ENCODE measurements around the gene ASCL2. TPM values are rescaled to one million over a fixed set of nuclear protein-coding genes. Genes with fewer than 3 reads are reported as not detected.

ASCL2 gene
- total and polyA plus RNA-seq, 2 of the 4 experiments (the other 2 are of a cell fraction), result not detected

DNA sequence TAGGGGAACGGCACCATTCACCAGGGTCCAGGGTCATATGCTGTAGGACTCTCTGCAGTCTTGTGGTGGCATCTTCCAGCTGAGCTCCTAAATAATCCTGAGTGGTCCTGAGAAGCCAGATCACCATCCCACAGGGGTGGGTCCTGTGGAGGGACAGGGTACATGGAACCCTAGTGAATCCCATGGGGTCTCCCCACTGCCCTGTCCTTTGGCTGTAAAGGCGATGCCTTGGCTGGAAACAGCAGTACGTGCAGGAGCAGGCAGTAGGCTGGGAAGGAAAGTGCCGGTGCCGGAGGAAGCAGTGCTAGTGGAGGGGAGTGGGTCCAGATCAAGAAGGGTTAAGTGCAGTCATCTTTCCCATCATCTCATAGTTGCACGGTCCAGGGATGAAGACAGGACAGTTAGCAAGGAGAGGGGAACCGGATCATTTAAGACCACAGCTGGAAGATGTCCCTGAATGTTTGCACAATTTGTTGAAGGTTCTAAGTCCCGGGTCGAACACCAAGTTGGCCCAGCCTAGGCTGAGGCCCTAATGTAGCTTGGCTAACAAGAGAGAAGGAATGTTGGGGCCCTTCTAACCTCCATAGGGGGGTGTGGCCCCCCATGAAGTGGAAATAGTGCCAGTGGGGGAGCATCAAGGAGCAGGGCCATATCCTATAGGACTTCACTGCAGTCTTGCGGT, 49.5 kb upstream of the ASCL2 start:
- H3K27ac ChIP-seq (ENCODE audit: insufficient read depth, low read length), result no peak overlapping the region
- no peak overlapping the region for H3K23ac ChIP-seq (ENCODE audit: low read depth, low read length)
- H2BK5ac ChIP-seq (ENCODE audit: low read depth, low read length, poor library complexity, severe bottlenecking), result no peak overlapping the region
- H3K9ac ChIP-seq (ENCODE audit: low read depth, low read length), result no peak overlapping the region
- no peak overlapping the region for H4K91ac ChIP-seq (ENCODE audit: insufficient read depth, low read depth, low read length)
- no peaks in the 10 kb centered on the region for H3K36me3 ChIP-seq (ENCODE audit: control insufficient read depth, insufficient read depth, low read length)
- 29% methylated on average over 3 of the region's 10 CpGs; no CpG with 5 or more reads in 1 of the 2 experiments for WGBS, 2 experiments (ENCODE audit: extremely low coverage in 2 of 2, insufficient read length in 1 of 2)
- DNase-seq, result no peak
- H4K5ac ChIP-seq (ENCODE audit: low read depth, low read length), result no peak overlapping the region
- intact Hi-C loops (cut with micrococcal nuclease), result no loop called here
- no peak overlapping the region for H3K56ac ChIP-seq (ENCODE audit: extremely low read depth, insufficient read depth, low read length)
- H3K27me3 ChIP-seq (ENCODE audit: control insufficient read depth, insufficient read depth, low read length), result peaks cover 14% of the 10 kb centered on the region
- in situ Hi-C loops (cut with MboI; ENCODE audit: low sequenced_read_pairs), result no loop called here
- no peaks in the 10 kb centered on the region for H3K79me1 ChIP-seq (ENCODE audit: low read depth in 1 of 2, low read length in 2 of 2)
- no peak overlapping the region for H4K8ac ChIP-seq (ENCODE audit: low read depth in 2 of 2, low read length in 2 of 2)
- no peak overlapping the region for H2AK9ac ChIP-seq (replicated peaks; ENCODE audit: low read depth, low read length, poor library complexity)
- no TSS peak for BruUV-seq (replicated peaks)
- no peak overlapping the region for H2BK20ac ChIP-seq (ENCODE audit: low read depth, low read length)
- H3K14ac ChIP-seq (replicated peaks; ENCODE audit: low read depth, low read length), result no peak overlapping the region
- POLR2A ChIA-PET (ENCODE audit: unreplicated experiment), result no interaction called here
- no peak overlapping the region for H3K18ac ChIP-seq (ENCODE audit: low read depth, low read length)
- H2AK5ac ChIP-seq (ENCODE audit: low read depth, low read length), result no peak overlapping the region
- H2AFZ ChIP-seq (replicated peaks; ENCODE audit: low read length, poor library complexity), result no peak overlapping the region
- dilution Hi-C loops (cut with HindIII; ENCODE audit: low sequenced_read_pairs, unreplicated experiment), result no loop called here
- no peak overlapping the region for H3K4ac ChIP-seq (ENCODE audit: low read depth, low read length)
- no peaks in the 10 kb centered on the region for H3K9me1 ChIP-seq (ENCODE audit: insufficient read depth, low read length)
- peaks cover 4% of the 10 kb centered on the region; the same call in 1 of the 2 replicates for H3K4me1 ChIP-seq (ENCODE audit: control insufficient read depth, insufficient read depth, low read length)
- H4K20me1 ChIP-seq (ENCODE audit: insufficient read depth, low read length), result no peaks in the 10 kb centered on the region
- ATAC-seq (ENCODE audit: low read depth), result no peak
- H3K9me3 ChIP-seq (ENCODE audit: control insufficient read depth, insufficient read depth, low read length), result no peaks in the 10 kb centered on the region; the same call in 1 of the 2 replicates
- no peak overlapping the region for H3K4me2 ChIP-seq (ENCODE audit: low read depth, low read length)
- no peak overlapping the region for H3K4me3 ChIP-seq (ENCODE audit: insufficient read depth, low read depth, low read length)
- no peak overlapping the region for H2BK15ac ChIP-seq (ENCODE audit: low read depth, low read length)
- H2BK120ac ChIP-seq (ENCODE audit: low read depth, low read length), result no peak overlapping the region
- TF ChIP-seq, protein P1, sequence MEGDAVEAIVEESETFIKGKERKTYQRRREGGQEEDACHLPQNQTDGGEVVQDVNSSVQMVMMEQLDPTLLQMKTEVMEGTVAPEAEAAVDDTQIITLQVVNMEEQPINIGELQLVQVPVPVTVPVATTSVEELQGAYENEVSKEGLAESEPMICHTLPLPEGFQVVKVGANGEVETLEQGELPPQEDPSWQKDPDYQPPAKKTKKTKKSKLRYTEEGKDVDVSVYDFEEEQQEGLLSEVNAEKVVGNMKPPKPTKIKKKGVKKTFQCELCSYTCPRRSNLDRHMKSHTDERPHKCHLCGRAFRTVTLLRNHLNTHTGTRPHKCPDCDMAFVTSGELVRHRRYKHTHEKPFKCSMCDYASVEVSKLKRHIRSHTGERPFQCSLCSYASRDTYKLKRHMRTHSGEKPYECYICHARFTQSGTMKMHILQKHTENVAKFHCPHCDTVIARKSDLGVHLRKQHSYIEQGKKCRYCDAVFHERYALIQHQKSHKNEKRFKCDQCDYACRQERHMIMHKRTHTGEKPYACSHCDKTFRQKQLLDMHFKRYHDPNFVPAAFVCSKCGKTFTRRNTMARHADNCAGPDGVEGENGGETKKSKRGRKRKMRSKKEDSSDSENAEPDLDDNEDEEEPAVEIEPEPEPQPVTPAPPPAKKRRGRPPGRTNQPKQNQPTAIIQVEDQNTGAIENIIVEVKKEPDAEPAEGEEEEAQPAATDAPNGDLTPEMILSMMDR (conservative IDR thresholded peaks at IDR 0.05; ENCODE audit: low read depth, low read length), result no peak
- no peak for TF ChIP-seq MXI1 (IDR thresholded peaks at IDR 0.05; ENCODE audit: borderline replicate concordance, low read depth, low read length)
- no peak for TF ChIP-seq MAZ (IDR thresholded peaks at IDR 0.05; ENCODE audit: borderline replicate concordance, low read depth, low read length)
- TF ChIP-seq, protein P2, sequence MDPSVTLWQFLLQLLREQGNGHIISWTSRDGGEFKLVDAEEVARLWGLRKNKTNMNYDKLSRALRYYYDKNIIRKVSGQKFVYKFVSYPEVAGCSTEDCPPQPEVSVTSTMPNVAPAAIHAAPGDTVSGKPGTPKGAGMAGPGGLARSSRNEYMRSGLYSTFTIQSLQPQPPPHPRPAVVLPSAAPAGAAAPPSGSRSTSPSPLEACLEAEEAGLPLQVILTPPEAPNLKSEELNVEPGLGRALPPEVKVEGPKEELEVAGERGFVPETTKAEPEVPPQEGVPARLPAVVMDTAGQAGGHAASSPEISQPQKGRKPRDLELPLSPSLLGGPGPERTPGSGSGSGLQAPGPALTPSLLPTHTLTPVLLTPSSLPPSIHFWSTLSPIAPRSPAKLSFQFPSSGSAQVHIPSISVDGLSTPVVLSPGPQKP (IDR thresholded peaks at IDR 0.05; ENCODE audit: borderline replicate concordance, low read depth, low read length), result no peak
- CTCF ChIA-PET, result no interaction called here

All from IMR-90 (cell line).